ENCODE measurements around the gene ACADS.
A peak's percentile ranks its signal among the peaks of the same experiment; 100 is the strongest.

ACADS gene

DNA sequence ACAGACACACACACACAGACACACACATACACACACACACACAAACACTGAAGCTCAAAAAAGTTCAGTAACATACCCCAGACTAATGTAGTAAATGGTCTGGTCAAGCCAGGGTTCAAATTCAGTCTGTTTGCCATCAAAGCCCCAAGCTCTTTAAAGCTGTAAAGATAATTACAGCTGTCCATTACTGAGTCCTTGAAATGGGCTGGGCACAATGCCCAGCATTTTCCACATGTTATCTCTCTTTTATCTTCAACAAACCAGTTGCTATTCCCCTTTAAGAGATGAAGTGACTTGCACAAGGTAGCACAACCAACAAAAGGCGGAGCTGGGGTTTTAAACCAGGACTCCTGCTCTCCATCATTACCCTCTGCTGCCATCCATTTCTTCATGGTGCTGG is 23.0 kb upstream of the ACADS start:
- DNase-seq (ENCODE audit: low spot score), result no peak

DNA sequence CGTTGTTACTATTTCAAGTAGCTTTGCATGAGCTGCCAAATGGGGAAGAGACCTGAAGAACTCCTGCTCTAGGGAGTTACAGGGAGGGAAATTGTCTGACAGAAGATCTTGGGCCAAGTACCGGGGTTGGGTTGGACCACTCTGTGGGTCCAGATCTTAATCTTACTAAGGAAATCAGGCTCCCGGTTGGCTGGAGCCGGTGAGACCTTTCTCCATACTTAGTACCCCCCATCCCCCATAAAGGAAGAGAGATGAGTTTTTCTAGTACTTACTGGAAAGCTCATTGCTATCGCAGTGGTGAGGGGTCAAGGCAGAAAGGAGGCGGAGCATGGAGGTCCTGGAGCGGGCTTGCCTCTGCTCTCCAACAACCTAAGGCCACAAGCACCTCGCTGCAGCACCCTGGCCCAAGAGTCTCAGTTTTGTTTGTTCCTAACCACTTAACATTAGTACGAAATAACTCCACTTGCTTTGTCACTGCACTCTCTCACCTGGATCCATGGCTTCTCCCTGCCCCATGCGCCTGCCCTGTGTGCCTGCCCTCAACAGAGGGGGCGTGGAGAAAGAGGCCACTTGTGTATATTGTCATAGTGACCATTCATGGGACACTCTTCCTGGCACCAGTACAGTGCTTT is 22.2 kb upstream of the ACADS start:
- no peak for DNase-seq (ENCODE audit: low spot score)

DNA sequence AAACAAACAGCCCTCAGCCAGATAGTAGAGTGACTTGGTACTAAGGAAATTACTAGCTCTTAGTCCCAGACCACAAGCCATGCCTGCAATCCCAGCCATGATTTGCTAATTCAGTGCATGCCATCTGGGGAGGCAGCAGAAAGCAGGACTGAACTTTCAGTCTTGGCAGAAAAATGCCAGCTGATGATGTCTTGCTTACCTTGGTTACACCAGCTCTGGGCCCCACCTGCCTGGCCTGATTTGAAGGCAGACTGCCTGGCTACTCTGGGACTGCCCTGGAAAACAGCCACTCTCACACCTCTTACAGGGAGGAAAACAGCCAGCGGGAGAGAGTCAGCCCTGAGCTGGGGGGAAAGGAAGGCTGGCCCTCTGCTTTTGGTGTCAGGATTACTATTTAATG is 20.0 kb upstream of the ACADS start:
- no peak for DNase-seq (ENCODE audit: low spot score)

DNA sequence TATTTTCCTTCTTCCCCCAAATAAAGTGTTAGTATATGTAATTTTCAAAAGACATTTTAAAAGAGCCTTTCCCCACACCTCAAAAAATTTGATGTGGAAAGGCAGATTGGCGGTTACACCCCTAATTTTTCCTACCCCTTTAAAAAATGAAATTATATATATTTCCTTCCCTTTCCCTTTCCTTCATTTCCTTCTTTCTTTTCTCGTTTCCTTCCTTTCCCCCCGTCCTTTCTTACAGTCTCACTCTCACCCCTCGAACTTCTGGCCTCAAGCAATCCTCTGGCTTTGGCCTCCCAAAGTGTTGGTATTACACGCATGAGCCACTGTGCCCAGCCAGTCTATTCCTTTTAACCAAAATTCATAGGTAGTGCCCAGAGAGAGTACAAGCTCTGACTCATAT is 19.6 kb upstream of the ACADS start:
- no peak for DNase-seq (ENCODE audit: low spot score)

DNA sequence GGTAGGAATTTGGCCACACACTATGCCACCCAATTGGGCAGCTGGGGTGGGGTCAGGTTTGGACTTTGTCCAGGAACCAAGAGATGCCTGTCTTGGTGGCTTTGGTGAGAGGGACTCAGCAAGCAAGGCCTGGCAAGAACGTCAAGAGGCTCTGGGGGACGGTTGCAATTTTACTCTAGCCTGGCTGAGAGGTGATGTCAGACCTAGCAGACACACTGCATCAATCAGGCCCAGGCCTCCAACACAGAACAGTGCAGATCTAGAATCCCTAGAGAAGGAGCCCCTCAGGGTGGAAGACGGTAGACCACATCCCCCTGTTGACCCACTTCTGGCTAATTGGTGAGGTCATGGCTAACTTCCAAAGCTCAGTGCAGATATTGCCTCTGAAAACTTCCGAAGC is 17.0 kb upstream of the ACADS start:
- DNase-seq (ENCODE audit: low spot score), result no peak

DNA sequence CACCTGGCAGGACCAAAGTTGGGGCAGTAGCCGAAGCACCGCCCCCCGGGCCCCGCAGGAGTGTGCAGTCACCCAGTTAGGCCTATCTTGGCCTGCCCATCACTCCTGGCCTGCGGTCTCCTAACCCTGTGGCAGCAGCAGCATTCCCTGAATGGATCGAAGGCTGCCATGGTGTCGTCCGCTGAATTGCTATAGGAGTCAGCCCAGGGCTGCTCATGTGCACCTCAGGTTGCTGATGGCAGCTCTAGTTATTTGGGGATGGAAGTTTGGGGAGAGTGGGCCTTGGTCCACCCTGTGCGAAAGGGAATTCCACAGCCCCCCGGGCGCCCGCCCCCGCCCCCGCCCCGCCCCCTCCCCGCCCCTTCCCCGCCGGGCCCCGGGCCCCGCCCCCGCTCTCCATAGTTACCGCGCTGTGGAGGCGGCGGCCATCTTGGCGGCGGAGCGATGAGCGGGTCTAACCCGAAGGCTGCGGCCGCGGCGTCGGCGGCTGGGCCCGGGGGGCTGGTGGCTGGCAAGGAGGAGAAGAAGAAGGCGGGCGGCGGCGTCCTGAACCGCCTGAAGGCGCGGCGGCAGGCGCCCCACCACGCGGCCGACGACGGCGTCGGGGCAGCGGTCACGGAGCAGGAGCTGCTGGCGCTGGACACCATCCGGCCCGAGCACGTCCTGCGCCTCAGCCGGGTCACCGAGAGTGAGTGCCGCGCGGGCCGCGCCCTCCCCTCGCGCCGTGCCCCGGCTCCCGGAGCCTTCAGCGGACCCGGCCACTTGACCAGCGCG is 15.4 kb upstream of the ACADS start, which contains the start of gene UNC119B:
Gene UNC119B (plus strand): TSS at position 428 of the 774 bp plus-strand sequence. CDS start 17 bp downstream, at position 445.
- DNase-seq (ENCODE audit: low spot score), result peak; percentile 85

DNA sequence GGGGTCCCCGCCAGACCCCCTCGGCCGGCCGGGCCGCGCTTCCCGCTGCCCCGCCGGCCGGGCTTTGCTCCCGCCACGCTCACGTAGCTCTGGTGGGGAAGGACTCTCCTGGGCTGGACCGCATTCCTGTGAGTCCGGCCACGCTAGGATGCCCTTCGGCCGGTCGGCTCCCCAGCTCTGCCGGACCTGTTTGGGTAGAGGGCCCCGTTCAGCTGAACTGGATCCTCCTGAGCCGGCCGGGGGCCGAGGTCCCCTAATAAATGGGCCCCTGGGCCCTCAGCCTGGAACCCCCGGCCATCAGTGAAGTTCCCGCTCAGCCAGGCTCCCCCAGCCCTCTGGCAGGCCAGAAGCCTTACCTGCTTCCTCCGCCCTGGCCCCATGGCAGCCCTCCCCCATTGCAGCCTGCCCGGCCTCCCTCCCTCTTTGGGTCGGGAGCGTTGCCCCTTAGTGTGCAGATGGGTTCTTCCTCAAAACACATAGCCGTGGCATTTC is 14.8 kb upstream of the ACADS start:
- DNase-seq (ENCODE audit: low spot score), result peak; percentile 8

DNA sequence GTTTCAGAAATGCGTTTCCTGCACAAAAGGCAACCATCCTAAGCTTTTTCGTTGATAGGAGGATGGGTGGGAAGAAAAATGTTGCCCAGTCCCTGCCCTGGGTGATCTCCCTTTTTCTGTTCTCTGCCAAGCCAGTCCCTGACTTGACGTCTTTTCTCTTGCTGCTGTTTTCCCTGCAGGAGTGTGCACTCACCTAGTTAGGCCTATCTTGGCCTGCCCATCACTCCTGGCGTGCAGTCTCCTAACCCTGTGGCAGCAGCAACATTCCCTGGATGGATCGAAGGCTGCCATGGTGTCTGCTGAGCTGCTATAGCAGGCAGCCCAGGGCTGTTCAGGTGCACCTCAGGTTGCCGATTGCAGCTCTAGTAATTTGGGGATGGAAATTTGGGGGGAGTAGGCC is 14.2 kb upstream of the ACADS start:
- peak; percentile 7 for DNase-seq (ENCODE audit: low spot score)

DNA sequence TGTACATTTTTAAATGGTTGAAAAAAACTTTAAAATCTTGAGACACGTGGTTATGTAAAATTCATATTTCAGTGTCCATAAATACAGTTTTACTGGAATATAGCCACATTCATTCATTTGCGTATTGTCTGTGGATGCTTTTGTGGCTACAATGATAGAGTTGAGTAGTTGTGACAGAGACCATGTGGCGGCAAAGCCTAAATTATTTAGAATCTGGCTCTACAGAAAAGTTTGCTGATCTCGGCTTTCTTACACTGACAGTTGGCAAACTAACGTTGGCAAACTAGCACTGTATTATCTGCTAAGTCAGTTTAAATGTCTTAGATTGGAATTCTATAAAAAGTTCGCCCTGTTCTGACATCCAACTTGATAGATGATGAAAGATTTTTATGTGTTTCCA is 13.0 kb upstream of the ACADS start:
- no peak for DNase-seq (ENCODE audit: low spot score)

DNA sequence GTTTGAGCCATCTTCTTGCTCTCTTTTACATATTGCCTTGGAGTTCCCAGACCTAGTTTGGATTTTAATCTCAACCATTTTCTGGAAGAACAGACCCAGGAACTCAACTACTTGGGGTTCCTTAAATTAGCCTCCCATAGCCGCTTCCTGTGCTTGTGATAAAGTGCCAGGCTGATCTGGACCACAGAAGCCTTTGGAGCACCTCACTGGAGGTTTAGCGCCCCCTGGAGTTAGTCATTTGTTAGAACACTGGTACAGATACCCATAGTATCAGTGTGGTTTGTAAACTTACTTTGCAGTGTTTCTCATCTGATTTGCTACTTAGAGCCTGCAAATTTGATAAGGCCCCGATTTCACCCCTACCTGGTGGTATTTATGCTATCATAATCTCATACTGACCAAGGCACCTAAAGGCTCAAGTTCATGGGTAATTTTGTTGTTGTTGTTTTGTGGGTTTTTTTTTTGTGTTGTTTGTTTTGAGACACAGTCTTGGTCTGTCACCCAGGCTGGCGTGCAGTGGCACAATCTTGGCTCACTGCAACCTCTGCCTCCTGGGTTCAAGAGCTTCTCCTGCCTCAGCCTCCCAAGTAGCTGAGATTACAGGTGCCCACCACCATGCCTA is 11.7 kb upstream of the ACADS start:
- DNase-seq (ENCODE audit: low spot score), result peak; percentile 86

DNA sequence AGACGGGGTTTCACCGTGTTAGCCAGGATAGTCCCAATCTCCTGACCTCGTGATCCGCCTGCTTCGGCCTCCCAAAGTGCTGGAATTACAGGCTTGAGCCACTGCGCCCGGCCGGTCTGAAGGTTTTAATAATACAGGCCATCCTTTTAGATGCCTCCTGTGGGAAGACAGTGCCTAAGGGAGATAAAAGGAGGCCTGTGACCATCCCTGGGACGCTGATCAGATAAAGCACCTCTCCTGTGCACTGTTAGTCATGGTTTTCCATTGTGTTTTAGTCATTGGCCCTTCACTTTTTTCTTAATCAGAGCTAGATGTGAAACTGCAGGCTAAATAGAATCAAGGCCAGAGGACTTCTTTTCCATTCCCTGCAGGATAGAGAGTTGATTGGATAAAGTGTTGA is 7.6 kb upstream of the ACADS start:
- no peak for DNase-seq (ENCODE audit: low spot score)

DNA sequence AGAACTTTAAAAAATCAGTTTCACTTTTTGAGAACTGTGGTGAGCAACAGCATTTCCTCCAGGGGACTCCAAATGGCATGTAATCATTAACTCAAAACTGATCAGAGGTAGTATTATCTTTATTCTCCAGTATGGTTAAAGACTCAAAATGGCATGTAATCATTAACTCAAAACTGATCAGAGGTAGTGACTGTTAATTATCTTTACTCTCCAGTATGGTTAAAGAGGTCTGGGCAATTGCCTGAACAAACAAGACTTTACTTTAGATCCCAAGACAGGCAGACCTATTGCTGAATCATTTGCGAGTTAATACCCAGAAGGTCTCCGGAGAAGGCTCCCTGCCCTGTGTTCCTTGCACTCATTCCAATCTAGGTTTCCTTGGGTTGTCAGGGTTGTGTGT is 6.6 kb upstream of the ACADS start:
- no peak for DNase-seq (ENCODE audit: low spot score)

DNA sequence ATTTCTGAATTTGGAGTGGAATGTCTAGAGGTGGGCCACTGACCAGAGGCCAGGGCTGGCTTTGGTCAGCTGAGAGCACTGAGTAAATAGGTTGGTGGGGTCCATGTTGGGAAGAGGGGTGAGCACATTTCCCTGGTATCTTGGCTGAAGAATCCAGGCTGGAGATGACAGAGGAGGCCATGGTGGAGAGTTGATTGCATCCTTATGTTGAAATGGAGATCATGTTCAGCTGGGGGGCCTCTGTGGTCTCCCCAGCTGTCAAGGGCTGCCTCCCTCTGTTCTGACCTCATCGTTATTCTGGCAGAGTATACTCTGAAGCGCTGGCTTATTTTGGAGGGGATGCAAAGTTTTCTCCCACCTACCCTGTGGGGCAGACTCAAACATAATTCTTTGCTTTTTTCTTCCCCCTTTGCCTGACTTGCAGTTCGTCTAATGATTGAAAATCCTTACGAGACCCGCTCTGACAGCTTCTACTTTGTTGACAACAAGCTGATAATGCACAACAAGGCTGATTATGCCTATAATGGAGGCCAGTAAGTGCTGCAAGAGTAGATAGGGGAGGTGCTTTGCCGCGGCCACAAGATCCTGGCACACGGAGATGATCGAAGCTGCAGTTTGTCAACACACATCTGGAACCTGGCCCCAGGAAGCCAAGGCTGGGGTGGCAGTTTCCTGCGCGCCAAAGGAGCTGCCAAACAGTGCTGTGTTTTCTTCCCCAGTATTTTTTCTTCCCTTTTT is 6.0 kb upstream of the ACADS start:
- DNase-seq (ENCODE audit: low spot score), result no peak

DNA sequence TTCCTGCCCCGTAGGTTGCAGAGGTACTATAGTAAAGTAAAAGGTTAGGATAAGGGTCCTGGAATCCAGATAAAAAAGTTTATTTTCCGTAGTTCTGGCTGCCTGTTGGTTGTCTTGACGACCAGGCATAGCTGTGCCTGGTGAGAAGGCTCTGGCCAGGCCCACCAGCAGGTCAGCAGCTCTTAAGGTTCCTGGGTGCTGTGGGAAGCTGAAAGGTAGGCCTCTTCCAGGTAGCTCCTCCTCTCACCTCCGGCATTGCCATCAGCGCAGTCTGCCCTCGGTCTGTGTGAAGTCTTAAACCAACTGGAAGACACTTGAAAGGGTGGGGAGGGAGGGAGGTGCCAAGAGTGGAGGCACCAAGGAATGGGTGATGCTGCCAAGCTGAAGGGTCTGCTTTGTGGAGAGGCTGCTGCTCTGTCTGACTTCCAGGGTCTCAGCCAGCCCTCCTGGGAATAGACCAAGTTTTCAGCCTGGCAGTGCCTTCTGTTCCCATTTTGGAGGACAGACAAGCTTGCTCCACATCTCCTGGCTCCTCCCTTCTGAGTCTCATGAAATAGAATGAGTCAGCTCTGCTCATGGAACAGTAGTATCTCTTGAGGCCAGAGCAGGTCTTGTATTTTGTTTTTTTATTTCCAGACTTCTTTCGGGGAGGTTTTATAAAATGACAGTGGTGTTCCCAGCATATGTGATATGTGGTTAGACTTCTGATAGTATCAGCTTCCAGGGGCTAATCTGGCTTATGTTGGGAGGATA is 5.2 kb upstream of the ACADS start:
- peak; percentile 73 for DNase-seq (ENCODE audit: low spot score)

DNA sequence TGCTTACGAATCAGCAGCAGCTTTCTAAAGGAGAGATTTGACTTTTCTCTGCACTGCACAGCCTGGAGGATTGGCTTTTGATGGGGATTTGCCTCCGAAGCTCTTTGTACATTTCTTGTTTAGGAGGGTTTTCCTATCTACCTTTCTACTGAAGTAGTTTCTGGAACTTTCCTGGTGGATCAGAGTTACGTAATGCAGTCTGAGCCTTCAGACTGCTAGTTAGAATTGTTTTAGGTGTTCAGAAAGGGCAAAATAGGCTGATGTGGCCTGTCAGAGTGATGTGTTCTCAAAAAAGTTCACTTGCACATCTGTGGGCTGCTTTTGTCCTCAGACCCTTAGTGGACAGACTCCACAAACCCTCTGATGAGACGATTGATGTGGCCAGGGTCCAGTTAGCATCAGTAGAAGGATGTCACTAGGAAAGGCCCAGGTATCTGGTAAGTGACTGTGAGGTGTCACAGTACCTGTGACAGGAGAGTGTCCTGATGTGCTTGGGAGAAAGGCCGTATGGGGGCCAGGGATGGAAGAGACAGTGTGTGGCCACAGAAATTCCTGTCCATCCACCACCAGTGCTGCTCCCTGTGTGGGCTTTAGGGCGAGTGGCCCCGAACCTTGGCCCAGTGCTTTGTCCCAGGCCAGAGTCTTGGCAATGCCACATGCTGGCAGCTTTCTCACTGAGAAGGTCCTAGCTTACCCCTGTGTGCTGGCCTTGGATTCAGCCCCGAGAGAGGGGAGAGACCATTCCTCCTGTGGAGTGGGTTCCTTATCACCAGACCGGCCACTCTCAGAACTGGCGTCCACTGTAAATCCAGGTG is 4.4 kb upstream of the ACADS start:
- no peak for DNase-seq (ENCODE audit: low spot score)

DNA sequence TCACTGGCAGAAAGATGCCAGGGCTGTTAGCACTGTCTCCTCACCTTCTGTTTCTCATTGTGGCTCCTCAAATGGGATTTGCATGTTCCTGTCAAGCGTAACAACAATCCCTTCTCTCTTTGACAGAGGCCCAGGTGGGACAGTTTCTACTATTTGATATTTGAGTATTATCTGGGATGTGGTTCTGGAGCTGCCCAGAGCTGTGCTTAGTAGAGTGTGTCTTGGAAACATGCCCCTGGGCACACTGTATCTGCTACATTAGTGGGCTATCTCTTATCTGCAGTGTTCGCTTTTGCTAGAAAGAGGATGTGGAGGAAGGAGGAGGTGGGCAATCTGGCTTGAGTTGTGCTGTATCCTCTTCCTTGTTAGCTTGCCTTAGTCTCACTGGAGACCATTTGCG is 3.8 kb upstream of the ACADS start:
- DNase-seq (ENCODE audit: low spot score), result no peak

DNA sequence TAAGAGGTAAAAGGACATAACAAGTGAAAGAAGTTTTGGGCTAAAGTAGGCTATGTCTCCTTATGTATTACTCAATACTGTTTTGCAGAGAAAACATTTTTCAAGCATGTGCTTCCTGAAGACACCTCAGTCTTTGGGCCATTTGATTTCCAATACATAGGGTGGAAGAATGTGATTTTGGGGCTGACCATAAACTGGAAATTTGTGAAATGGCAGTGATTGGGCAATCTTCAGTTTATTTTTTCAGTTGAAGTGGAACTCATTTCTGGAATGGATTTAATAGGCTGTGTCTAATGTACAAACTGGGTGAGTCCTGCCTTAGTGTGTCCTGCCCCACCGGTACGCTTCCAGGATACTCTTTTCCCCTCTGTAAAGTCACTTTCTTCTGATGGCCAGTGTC is 2.8 kb upstream of the ACADS start:
- no peak for DNase-seq (ENCODE audit: low spot score)

DNA sequence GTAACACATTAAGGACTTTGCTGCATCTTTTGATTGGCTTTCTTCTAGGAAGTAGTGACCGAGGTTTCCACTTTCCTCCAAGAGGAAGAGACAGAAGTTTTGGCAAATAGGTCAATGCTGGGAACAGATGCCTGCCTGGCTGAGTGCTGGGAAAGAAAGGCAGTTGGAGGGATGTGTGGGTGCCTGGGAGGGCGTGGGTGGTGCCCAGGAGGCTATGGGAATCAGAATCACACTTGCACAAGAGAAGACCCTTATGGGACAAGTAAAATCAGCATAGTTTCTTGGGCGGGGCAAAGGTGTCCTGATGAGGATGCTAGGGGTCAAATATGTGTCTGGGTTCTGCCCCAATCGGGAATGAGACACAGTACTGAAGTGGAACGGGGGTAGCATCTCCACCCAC is 906 bp upstream of the ACADS start:
- no peak for DNase-seq (ENCODE audit: low spot score)

DNA sequence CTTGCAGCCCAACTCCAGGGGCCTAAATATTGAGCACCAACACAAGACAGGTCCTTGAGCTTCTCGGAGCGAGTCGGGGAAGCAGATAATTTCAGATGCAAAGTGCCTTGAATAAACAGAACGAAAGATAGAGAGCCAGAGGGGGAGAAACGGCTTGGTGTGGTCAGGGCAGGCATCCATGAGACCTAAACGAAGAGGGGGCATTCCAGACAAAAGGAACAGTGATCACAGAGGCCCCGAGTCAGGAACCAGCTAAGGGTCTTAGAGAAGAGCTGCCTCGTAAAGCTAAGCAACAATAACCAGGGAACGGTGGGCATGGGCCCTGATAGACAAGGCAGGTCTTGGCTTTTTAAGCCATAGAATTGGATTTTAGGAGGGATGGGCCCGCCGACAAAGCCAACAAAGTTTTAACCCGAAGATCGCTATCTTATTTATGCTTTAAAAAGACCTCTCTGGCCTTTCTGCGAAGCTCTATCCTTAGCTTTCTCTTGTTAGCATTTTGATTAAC is 421 bp upstream of the ACADS start:
- no peak for DNase-seq (ENCODE audit: low spot score)

DNA sequence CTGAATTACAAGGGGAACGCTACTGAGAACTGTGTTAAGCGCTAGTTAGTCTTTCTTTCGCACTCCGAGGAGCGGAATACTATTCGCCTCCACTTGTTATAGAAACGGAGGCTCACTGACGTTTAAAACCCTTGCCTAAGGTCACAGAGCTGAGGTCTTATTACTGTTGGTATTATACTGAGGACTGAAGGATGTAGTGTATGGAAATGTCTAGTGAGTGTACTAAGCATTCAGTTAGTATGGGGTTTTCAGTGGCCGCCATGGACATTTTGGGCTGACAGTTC is 826 bp downstream of the ACADS start:
- DNase-seq (ENCODE audit: low spot score), result no peak

DNA sequence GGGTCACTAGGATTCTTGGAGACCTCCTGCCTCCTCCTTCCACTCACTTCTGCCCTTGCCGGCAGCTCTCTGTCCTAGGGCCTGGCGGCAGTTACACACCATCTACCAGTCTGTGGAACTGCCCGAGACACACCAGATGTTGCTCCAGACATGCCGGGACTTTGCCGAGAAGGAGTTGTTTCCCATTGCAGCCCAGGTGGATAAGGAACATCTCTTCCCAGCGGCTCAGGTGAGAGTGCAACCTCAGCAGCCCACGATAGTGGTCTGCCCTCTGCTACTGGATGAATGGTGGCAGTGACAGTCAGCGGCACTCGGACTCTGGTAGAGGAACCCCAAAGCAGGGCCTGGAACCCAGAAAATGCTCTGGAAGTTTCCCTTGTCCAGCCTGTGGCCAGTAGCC is 1.3 kb downstream of the ACADS start:
- DNase-seq (ENCODE audit: low spot score), result no peak

Data from AG08395 (cell line).